Astrocyte of the cerebellum (primary cell): ENCODE measurements around the gene RILP.

ENCODE experiments used
- DNase-seq: peaks from one replicate; pipeline ENCODE4 v3.0.0-alpha.2; 2011; ENCODE audit warnings: low read depth
- H3K4me3 ChIP-seq: 2 replicates; pipeline ENCODE4 v1.5.1; 2011; ENCODE audit warnings: mild to moderate bottlenecking, low read depth, low read length, moderate library complexity
- CTCF ChIP-seq: IDR thresholded peaks from 2 replicates; pipeline ENCODE4 v1.5.1; 2012; ENCODE audit warnings: low read length, low read depth, moderate library complexity, mild to moderate bottlenecking; ENCODE audit errors: missing control alignments
- in situ Hi-C: cut with HindIII; loops from 2 replicates; pipeline ENCODE4 v1.10.0; 2017; ENCODE audit warnings: low sequenced_read_pairs

Gene RILP

GRCh38 chr17:1627982-1628855 lies 21.4 kb downstream of the RILP start, which contains the start of gene SLC43A2:
Gene SLC43A2 (minus strand): TSS chr17:1628834. CDS start chr17:1627874, 960 bp downstream.
- in situ Hi-C loops, result no loop called here
- peak; percentile 44 for DNase-seq
- no peak for TF ChIP-seq CTCF
- H3K4me3 ChIP-seq, result peak within 1 kb of the TSS; percentile 60

GRCh38 chr17:1627182-1627981 lies 22.3 kb downstream of the RILP start:
- H3K4me3 ChIP-seq, result peak overlapping the region; percentile 60
- DNase-seq, result no peak
- no peak for TF ChIP-seq CTCF
- in situ Hi-C loops, result no loop called here

- no peak for DNase-seq
- TF ChIP-seq CTCF, result no peak
- no peak overlapping the region for H3K4me3 ChIP-seq
- in situ Hi-C loops, result no loop called here
Measured at GRCh38 chr17:1626333-1626732, 23.3 kb downstream of the RILP start.

- no peak for TF ChIP-seq CTCF
- no peak overlapping the region for H3K4me3 ChIP-seq
- no peak for DNase-seq
- in situ Hi-C loops, result no loop called here
Measured at GRCh38 chr17:1625581-1625980, 24.1 kb downstream of the RILP start.

- DNase-seq, result no peak
- H3K4me3 ChIP-seq, result no peak overlapping the region
- in situ Hi-C loops, result no loop called here
- no peak for TF ChIP-seq CTCF
Measured at GRCh38 chr17:1625053-1625452, 24.6 kb downstream of the RILP start.

- no peak for DNase-seq
- H3K4me3 ChIP-seq, result no peak overlapping the region
- in situ Hi-C loops, result no loop called here
- no peak for TF ChIP-seq CTCF
Measured at GRCh38 chr17:1624650-1625049, 25.0 kb downstream of the RILP start.
